ENCODE results near the gene DCBLD1. TPM values are rescaled to one million over a fixed set of nuclear protein-coding genes. Genes with fewer than 3 reads are reported as not detected.

Gene DCBLD1
- total RNA-seq, 3 donors from 2014 or later = 1.5 to 1.9 (median 1.5) TPM

DNA sequence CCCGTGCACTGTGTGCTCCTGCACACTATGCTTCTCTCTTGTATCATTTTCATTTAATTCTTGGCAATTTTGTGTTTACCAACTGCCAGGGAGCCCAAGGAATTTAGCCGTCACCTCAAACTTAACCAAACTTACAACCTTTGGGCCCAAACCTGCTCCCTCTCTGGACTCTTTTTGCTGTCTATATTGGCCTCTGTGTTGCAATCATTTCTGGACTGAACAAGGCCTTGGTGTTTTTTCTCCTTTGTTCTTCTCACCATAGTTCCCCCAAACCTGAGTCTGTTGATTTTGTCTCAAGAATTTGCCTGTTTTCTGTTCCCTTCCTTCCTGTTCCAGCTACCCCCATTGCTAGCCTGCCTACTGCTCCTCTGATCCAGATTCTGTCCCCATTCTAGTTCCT lies 19.2 kb downstream of the DCBLD1 start:
- H3K4me3 Mint-ChIP-seq = no peak overlapping the region
- no peaks in the 10 kb centered on the region for H3K9me3 Mint-ChIP-seq
- H3K4me1 Mint-ChIP-seq (ENCODE audit: low read depth) = peaks cover 3% of the 10 kb centered on the region
- no peak for ATAC-seq
- peaks cover 2% of the 10 kb centered on the region for H3K36me3 Mint-ChIP-seq (ENCODE audit: insufficient read depth)
- no peaks in the 10 kb centered on the region for H3K27me3 Mint-ChIP-seq (ENCODE audit: low read depth)
- DNase-seq = no peak

DNA sequence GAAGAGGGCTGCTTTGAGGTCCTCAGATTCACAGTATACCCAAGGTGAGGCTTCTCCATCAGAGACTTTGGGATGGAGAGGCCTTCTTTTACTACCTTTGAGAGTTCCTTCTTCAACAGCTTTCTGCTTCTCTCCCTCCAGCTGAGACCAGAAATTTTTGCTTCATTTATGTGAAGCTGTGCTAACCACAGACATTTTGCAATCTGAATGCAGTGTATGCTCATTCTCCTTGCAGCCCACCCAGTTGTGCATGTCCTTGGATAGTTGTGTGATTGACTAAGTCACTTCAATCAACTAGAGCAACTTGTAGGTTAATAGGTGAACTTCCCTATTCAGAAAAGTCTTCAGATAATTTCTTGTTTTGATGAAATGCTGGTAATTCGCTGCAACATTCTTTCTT lies 20.1 kb downstream of the DCBLD1 start:
- Mint-ChIP-seq H3K4me3 (no peak overlapping the region), H3K9me3 (no peaks in the 10 kb centered on the region)
- no peak for ATAC-seq

DNA sequence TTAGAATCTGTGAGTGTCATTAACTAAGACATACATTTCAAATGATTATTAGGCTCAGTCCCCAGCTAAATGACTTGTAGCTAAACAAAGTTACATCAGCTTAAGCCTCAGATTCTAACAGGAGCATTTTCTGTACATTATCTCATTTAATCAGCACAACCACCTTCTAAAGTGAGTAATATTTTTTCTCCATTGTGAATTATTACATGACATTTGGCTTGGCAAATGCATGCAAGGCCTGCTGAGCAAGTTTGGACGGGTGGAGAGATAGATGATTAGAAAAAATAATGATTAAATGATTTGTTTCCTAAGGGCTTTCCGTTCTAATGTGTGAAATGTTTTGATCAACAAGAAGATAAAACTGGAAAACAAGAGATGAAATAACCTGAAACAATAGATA lies 20.7 kb downstream of the DCBLD1 start:
- peaks cover 2% of the 10 kb centered on the region for H3K36me3 Mint-ChIP-seq (ENCODE audit: insufficient read depth)
- H3K4me3 Mint-ChIP-seq = no peak overlapping the region
- no peak for DNase-seq
- H3K9me3 Mint-ChIP-seq = no peaks in the 10 kb centered on the region
- ATAC-seq = no peak
- H3K4me1 Mint-ChIP-seq (ENCODE audit: low read depth) = no peaks in the 10 kb centered on the region
- H3K27me3 Mint-ChIP-seq (ENCODE audit: low read depth) = no peaks in the 10 kb centered on the region

More for the DNA sequence above, 20.1 kb downstream of the DCBLD1 start:
- H3K36me3 Mint-ChIP-seq (ENCODE audit: insufficient read depth) = peaks cover 2% of the 10 kb centered on the region
- no peaks in the 10 kb centered on the region for H3K27me3 Mint-ChIP-seq (ENCODE audit: low read depth)
- no peak for DNase-seq
- peaks cover 3% of the 10 kb centered on the region for H3K4me1 Mint-ChIP-seq (ENCODE audit: low read depth)

DNA sequence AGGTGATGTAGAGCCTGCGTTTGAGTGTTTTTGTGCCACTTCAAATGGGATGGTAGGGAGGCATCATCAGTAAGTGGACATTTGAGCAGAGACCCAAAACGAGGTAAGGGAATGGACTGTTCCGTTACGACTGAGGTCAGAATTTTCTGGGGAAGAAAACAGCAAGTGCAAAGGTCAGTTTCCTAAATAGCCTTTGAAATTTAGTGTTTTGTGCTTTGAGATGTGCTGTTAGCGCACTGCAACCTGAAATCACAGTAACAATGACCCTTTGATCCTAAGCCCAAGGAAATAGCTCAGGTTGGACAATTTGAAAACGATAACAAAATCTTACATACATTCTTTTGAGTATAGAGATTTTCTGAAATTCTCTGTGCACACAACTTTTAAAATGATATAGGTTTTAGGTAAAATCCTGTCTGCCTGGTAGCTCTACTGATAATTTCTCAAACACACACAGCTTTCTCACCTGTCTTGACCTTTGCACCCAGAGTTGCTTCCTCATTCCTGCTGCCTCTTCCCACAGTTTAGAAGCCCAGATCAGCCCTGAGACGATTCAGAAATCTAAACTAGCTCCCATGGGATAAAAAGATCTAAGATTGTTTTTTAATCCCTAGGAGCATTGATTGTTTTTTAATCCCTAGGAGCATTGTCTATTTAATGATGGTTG lies 22.1 kb downstream of the DCBLD1 start:
- Mint-ChIP-seq H3K9me3 (no peaks in the 10 kb centered on the region), H3K4me3 (no peak overlapping the region), H3K4me1 (ENCODE audit: low read depth) (no peaks in the 10 kb centered on the region), H3K27me3 (ENCODE audit: low read depth) (no peaks in the 10 kb centered on the region), H3K36me3 (ENCODE audit: insufficient read depth) (peaks cover 2% of the 10 kb centered on the region)
- no peak for ATAC-seq
- DNase-seq = no peak

DNA sequence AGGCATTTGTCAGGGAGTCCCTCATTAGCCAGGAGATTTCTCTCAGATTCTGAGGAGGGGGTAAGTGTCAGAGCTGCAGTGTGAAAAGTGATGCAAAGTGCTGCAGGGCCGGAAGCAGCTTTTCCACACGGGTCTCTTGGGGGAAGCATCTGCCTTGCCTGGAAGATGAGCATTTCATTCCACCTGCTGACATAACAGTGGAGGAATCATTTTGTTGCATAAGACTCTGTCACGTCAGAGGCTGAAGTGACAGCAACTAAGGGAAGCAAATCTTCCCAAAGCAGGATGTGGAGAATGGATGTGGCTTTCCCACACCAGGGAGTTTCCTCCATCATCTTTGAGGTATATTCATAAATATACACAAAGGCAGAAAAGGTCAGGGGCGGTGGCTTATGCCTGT lies 22.8 kb downstream of the DCBLD1 start:
- no peaks in the 10 kb centered on the region for H3K4me1 Mint-ChIP-seq (ENCODE audit: low read depth)
- H3K9me3 Mint-ChIP-seq = no peaks in the 10 kb centered on the region
- peaks cover 2% of the 10 kb centered on the region for H3K36me3 Mint-ChIP-seq (ENCODE audit: insufficient read depth)
- H3K27me3 Mint-ChIP-seq (ENCODE audit: low read depth) = no peaks in the 10 kb centered on the region
- ATAC-seq (no peak), DNase-seq (no peak)
- H3K4me3 Mint-ChIP-seq = no peak overlapping the region

DNA sequence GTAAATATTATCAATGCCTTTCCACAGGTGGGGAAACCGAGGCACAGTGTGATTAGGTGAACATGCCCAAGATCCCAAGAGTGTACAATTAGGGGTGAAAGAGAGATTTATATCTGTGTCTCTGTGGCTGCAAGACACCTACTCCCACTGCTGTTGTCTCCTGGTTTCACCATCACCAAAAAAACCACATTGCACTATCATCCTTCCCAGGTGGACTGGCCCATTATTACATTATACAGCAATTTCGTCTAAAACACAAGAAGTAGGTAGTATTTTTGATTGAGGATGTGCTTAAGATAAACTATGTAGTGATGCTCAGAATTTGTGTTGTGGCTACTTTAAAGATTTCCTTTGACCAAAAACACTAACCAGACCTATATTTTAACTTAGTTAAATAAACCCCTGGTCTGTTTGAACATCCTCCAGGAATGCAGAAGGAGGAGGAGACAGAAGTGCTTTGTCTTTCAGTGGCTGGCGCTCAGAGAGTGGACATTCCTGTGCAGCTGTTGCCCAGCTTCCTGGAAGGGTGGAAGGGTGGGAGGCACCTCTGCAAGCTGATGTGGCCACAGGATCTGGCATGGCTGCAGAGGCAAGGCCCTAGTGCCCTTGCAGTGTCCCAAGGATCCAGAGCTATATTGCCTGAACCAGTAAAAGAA lies 23.8 kb downstream of the DCBLD1 start:
- no peaks in the 10 kb centered on the region for H3K9me3 Mint-ChIP-seq
- H3K36me3 Mint-ChIP-seq (ENCODE audit: insufficient read depth) = peaks cover 2% of the 10 kb centered on the region
- H3K27me3 Mint-ChIP-seq (ENCODE audit: low read depth) = no peaks in the 10 kb centered on the region
- no peaks in the 10 kb centered on the region for H3K4me1 Mint-ChIP-seq (ENCODE audit: low read depth)
- DNase-seq (no peak), ATAC-seq (no peak)
- H3K4me3 Mint-ChIP-seq = no peak overlapping the region

DNA sequence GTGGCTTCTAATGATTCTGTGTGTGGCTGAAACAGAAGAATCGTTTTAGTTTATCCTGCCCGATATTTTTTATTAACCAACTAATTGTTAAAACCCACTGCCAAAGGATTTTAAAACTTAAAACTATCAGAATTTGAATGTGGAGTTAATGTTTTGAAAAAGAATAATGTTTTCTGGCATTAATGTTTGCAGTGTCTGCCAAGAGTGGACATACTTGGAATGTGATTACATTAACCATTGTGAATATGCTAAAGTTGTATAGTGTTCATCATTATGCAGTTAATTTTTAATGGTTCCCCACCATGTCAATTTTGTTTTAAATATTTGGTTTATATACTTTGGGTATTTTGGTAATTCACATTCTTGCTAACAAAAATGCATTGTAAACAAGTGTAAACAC lies 24.4 kb downstream of the DCBLD1 start:
- Mint-ChIP-seq H3K4me1 (ENCODE audit: low read depth) (no peaks in the 10 kb centered on the region), H3K36me3 (ENCODE audit: insufficient read depth) (peaks cover 2% of the 10 kb centered on the region), H3K4me3 (no peak overlapping the region), H3K27me3 (ENCODE audit: low read depth) (no peaks in the 10 kb centered on the region), H3K9me3 (no peaks in the 10 kb centered on the region)
- ATAC-seq = no peak
- no peak for DNase-seq

DNA sequence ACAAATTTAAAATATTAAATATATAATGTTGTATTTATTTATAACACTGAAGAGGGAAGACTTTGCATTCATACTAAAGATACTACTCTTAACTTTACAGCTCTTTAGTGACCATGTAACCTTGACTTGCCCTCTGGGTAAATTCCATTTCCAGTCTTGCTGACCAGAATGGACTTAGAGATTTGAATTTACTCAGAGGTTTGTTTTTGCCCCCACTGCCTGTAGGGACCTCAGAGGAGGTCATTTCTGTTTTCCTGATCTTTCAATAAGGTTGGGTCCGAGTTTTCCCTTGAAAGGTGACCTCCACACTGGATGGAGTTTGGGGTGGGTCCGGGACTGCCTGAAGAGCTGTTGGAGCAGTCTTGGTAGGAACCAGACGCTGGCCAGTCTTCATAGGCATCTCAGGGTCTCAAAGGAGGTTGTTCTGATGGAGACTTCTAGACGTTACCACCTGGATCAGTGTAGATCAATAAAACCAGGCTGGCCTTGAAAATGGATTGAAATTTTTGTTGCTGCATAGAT lies 26.0 kb downstream of the DCBLD1 start:
- Mint-ChIP-seq H3K4me3 (no peak overlapping the region), H3K36me3 (ENCODE audit: insufficient read depth) (peaks cover 2% of the 10 kb centered on the region), H3K9me3 (no peaks in the 10 kb centered on the region), H3K27me3 (ENCODE audit: low read depth) (no peaks in the 10 kb centered on the region), H3K4me1 (ENCODE audit: low read depth) (no peaks in the 10 kb centered on the region)
- DNase-seq (no peak), ATAC-seq (no peak)

DNA sequence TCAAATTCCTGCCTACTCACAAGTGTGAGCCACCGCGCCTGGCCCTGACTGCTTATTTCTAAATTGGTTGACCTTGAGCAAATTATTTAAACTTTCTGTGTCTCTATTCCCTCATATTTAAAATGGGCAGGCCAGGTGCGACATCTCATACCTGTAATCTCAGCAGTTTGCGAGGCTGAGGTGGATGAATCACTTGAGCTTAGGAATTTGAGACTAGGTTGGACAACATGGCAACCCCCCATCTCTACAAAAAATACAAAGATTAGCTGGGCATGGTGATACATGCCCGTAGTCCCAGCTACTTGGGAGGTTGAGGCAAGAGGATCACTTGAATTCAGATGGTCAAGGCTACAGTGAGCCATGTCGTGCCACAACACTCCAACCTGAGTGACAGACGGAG lies 26.5 kb downstream of the DCBLD1 start:
- Mint-ChIP-seq H3K27me3 (ENCODE audit: low read depth) (no peaks in the 10 kb centered on the region), H3K4me1 (ENCODE audit: low read depth) (no peaks in the 10 kb centered on the region), H3K4me3 (no peak overlapping the region), H3K9me3 (no peaks in the 10 kb centered on the region), H3K36me3 (ENCODE audit: insufficient read depth) (peaks cover 2% of the 10 kb centered on the region)
- ATAC-seq = no peak
- no peak for DNase-seq

DNA sequence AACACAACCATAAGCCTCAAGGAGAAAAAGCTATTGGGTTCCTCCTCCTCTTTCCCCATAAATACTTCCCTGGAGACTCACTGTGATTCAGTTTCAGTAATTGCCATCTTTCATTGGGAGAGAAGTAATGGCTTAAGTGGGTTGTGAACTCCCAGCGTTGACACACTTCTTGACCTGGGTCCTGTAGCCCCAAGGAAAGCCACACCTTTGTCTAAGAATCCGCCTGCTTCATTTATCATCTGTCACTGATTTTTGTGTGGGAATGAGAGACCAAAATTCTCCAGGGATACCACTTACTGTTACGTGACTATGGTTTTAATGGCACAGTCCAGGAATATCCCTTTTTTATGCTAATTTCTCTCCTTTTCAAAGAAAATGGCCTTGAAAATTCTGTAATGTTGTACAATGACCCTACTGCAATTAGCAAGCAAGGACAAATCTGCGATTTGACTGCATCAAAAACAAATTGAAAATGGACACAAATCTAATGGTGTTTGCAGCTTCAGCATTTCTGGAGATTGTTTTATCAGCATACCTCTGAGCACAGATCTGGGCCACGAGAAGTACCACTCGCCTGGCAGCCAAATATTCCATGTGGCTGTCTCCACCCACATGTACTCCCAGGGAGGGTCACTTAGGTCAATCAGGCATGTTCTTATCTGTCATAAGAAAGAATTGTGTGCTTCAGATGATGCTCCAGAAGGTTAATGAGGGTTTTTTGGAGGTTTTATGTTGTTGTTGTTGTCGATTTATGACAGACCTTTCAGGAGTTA lies 29.8 kb downstream of the DCBLD1 start:
- no peaks in the 10 kb centered on the region for H3K9me3 Mint-ChIP-seq
- H3K4me1 Mint-ChIP-seq (ENCODE audit: low read depth) = no peaks in the 10 kb centered on the region
- no peaks in the 10 kb centered on the region for H3K27me3 Mint-ChIP-seq (ENCODE audit: low read depth)
- ATAC-seq = no peak
- DNase-seq = no peak
- no peaks in the 10 kb centered on the region for H3K36me3 Mint-ChIP-seq (ENCODE audit: insufficient read depth)
- H3K4me3 Mint-ChIP-seq = no peak overlapping the region

DNA sequence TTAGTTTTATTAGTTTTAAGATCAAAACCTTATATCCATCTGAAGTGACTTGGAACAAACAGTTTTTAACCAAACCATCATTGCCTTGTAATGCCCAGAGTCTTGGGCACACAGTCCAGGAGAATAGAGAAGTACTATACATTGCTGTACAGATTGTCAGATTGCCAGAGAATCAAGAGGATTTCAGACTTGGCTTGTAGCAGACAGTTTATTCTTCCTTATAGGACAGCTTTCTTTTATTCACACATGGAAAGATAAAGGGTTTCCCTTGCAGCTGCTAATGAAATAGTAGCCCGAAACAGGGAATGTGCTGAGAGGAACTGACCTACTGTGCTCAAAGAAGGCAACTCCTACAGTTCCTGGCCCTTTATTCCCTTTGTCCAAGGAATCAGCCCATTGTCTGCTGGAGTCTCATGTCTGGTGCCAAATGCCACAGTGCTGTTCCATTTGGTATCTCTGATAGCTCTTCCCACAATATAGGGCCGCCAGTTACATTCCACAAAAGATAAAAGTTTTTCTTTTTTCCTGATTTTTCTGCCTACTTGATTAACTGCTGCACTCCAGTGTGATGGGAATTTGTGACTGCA lies 30.6 kb downstream of the DCBLD1 start:
- Mint-ChIP-seq H3K9me3 (no peaks in the 10 kb centered on the region), H3K4me1 (ENCODE audit: low read depth) (no peaks in the 10 kb centered on the region), H3K36me3 (ENCODE audit: insufficient read depth) (no peaks in the 10 kb centered on the region), H3K27me3 (ENCODE audit: low read depth) (peaks cover 2% of the 10 kb centered on the region), H3K4me3 (no peak overlapping the region)
- no peak for DNase-seq
- ATAC-seq = no peak

DNA sequence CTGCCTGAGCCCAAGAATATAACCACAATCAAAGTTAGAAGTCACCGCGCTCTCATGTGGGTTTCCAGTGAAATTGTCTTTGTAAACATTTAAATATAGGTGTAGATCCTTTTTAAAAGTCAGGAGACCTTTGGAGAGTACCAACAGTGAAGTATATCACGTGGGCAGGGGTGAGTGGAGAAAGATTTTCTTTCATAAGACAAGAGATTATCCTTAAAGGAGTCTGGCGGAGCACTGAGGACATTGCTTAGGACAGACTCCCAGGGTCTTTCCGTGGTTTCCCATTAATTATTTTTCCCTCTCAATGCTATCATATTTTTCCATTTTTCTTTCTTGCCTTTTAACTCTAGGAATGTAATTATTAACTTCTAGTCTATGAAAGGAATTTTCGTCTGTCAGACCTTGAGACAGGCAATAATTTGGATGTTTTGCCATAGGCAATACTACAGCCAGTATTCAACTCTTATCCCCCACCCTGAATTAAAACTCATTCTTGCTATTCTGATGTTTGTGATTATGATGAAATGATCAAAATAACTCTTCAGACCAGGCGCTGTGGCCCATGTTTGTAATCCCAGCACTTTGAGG lies 31.4 kb downstream of the DCBLD1 start:
- ATAC-seq (no peak), DNase-seq (no peak)
- Mint-ChIP-seq H3K9me3 (no peaks in the 10 kb centered on the region), H3K36me3 (ENCODE audit: insufficient read depth) (no peaks in the 10 kb centered on the region), H3K4me3 (no peak overlapping the region), H3K27me3 (ENCODE audit: low read depth) (peaks cover 4% of the 10 kb centered on the region), H3K4me1 (ENCODE audit: low read depth) (no peaks in the 10 kb centered on the region)

DNA sequence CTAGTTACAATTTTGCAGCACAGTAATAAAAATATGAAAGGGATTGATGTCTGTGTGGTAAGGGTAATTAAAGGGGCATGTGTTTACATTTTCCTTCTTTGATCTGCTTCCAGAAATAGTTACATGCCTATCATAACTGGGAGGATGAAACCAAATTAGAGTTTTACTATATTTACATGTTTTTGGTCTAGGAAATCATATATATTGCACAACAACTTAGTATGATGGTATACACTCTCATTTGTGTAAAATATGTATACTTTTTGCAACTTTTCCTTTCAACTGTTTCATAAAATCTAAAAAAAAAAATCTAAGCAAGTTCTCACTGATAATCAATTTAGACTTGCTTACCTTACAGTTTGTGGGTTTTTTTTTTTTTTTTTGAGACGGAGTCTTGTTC lies 32.2 kb downstream of the DCBLD1 start:
- Mint-ChIP-seq H3K36me3 (ENCODE audit: insufficient read depth) (no peaks in the 10 kb centered on the region), H3K27me3 (ENCODE audit: low read depth) (peaks cover 4% of the 10 kb centered on the region), H3K4me1 (ENCODE audit: low read depth) (no peaks in the 10 kb centered on the region), H3K4me3 (no peak overlapping the region), H3K9me3 (no peaks in the 10 kb centered on the region)
- DNase-seq = no peak
- no peak for ATAC-seq

DNA sequence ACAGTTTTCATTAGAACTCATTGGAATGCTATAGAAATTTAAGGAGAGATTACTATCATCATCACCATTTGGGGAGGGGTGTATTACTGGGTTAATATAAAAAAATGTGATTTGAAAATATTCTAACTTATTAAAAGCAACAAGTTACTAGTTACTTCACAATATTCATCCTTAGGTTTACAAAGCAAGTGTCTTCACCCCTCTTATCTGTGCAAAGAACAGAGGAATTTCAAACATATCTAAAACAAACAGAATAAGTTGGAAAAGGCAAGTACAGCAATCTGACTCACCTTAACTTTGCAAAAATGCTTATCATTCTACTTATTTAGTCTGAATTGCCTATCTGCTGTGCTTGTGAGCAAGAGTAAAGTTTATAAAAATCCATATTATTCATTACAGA lies 32.9 kb downstream of the DCBLD1 start:
- H3K27me3 Mint-ChIP-seq (ENCODE audit: low read depth) = peaks cover 4% of the 10 kb centered on the region
- no peak overlapping the region for H3K4me3 Mint-ChIP-seq
- DNase-seq = no peak
- H3K9me3 Mint-ChIP-seq = no peaks in the 10 kb centered on the region
- no peak for ATAC-seq
- H3K36me3 Mint-ChIP-seq (ENCODE audit: insufficient read depth) = no peaks in the 10 kb centered on the region
- H3K4me1 Mint-ChIP-seq (ENCODE audit: low read depth) = no peaks in the 10 kb centered on the region
